Testis (tissue), 3 donors: ENCODE data around the gene PLIN1. TPM values are rescaled to one million over a fixed set of nuclear protein-coding genes. Genes with fewer than 3 reads are reported as not detected.

Source experiments
- DNase-seq: peaks from one replicate; pipeline ENCODE4 v3.0.0-alpha.2; 2019
- H3K27ac ChIP-seq, 2 donors: fragments of 200-600 bp; sonication (generic); one replicate each; pipeline ENCODE4 v1.5.1; 2019
- H3K27me3 ChIP-seq: fragments of 200-600 bp; sonication (generic); one replicate; pipeline ENCODE4 v1.5.1; 2019
- H3K36me3 ChIP-seq: fragments of 200-600 bp; sonication (generic); one replicate; pipeline ENCODE4 v1.5.1; 2017; ENCODE audit warnings: low read depth; ENCODE audit errors: missing control alignments
- H3K4me1 ChIP-seq: fragments of 200-600 bp; sonication (generic); one replicate; pipeline ENCODE4 v1.5.1; 2019
- H3K4me3 ChIP-seq, 2 donors: fragments of 200-600 bp; sonication (generic); one replicate each; pipeline ENCODE4 v1.5.1; 2017 to 2019
- H3K9me3 ChIP-seq: fragments of 200-600 bp; sonication (generic); one replicate; pipeline ENCODE4 v1.5.1; 2017
- POLR2A ChIP-seq: fragments of 450-650 bp; IDR thresholded peaks from one replicate; pipeline ENCODE4 v1.6.1; 2017; ENCODE audit warnings: antibody characterized with exemption, mild to moderate bottlenecking, moderate library complexity
- WGBS, 2 donors: methylation state at CpG; one replicate each; pipeline ENCODE4 v1.1.5; 2018; 5-methylcytosine and 5-hydroxymethylcytosine counted together
- intact Hi-C: fragments of 100-400 bp; cut with DNase I; formaldehyde crosslinking; loops from one replicate; pipeline ENCODE4 v1.15.1; 2023; ENCODE audit warnings: low total_unique reads
- polyA plus RNA-seq: library from polyadenylated mRNA; stranded (reverse); fragments of 350-450 nt; fragmentation: Illumina TruSeq; extraction: RNeasy Lipid Tissue Mini Kit (QIAGEN cat#74804); gene quantifications from one replicate; pipeline ENCODE4 v1.2.3, GENCODE V29; 2014; ENCODE audit warnings: low read depth, low replicate concordance; ENCODE audit not compliant: insufficient read depth
- total RNA-seq, 2 donors: library from RNA; depleted of rRNA; stranded (reverse); fragments of >200 nt; gene quantifications; one replicate each; pipeline ENCODE4 v1.2.3, GENCODE V29; 2016
- TF ChIP-seq, protein P1 (sequence below), 3 experiments: fragments of 450-650 bp in 2 of 3; fragments of 200-600 bp in 1 of 3; sonication (generic) in 1 of 3; IDR thresholded peaks; one replicate each; pipeline ENCODE4 v1.5.1; 2016 to 2019; ENCODE audit warnings: antibody characterized with exemption in 3 of 3, mild to moderate bottlenecking in 2 of 3, moderate library complexity in 1 of 3

PLIN1 gene
- total and polyA plus RNA-seq, 3 donors from 2014 or later = 9.1 to 18.5 (median 13.5) TPM

DNA sequence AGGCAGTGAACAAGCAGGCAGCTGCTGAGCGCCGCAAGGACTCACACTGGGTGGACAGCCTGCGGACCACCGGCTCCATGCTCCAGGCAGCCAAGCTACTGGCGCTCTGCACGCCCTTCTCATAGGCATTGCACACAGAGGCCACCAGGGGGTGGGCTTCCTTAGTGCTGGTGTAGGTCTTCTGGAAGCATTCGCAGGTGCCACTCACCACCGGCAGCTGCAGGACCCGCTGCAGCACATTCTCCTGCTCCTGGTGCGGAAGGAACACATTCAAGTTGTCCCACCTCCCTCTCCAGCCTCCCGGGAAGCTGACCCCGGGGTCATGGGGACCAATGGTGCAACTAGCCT is 6.0 kb downstream of the PLIN1 start:
- no peaks in the 10 kb centered on the region for H3K36me3 ChIP-seq
- no peak overlapping the region for H3K4me3 ChIP-seq
- TF ChIP-seq POLR2A = no peak
- TF ChIP-seq, protein P1, sequence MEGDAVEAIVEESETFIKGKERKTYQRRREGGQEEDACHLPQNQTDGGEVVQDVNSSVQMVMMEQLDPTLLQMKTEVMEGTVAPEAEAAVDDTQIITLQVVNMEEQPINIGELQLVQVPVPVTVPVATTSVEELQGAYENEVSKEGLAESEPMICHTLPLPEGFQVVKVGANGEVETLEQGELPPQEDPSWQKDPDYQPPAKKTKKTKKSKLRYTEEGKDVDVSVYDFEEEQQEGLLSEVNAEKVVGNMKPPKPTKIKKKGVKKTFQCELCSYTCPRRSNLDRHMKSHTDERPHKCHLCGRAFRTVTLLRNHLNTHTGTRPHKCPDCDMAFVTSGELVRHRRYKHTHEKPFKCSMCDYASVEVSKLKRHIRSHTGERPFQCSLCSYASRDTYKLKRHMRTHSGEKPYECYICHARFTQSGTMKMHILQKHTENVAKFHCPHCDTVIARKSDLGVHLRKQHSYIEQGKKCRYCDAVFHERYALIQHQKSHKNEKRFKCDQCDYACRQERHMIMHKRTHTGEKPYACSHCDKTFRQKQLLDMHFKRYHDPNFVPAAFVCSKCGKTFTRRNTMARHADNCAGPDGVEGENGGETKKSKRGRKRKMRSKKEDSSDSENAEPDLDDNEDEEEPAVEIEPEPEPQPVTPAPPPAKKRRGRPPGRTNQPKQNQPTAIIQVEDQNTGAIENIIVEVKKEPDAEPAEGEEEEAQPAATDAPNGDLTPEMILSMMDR (IDR thresholded peaks at IDR 0.05) = peak in 1 of 3 experiments; percentile 11
- H3K4me1 ChIP-seq = no peaks in the 10 kb centered on the region
- no peaks in the 10 kb centered on the region for H3K9me3 ChIP-seq
- no peaks in the 10 kb centered on the region for H3K27me3 ChIP-seq
- WGBS, 2 donors = 77 to 84% methylated on average over 9 to 12 of the region's 12 CpGs
- no peak overlapping the region for H3K27ac ChIP-seq
- intact Hi-C loops = no loop called here
- no peak for DNase-seq

- intact Hi-C loops = no loop called here
- peak; percentile 52 for DNase-seq
These were observed 6.7 kb downstream of the PLIN1 start for GRCh38 chr15:89672221-89673164.

GRCh38 chr15:89671687-89672086 is 7.5 kb downstream of the PLIN1 start:
- TF ChIP-seq, protein P1 (IDR thresholded peaks at IDR 0.05) = no peak
- no peak for TF ChIP-seq POLR2A
- H3K9me3 ChIP-seq = no peaks in the 10 kb centered on the region
- H3K36me3 ChIP-seq = no peaks in the 10 kb centered on the region
- 66 to 68% methylated on average over 4 of the region's 4 CpGs for WGBS, 2 donors
- no peaks in the 10 kb centered on the region for H3K27me3 ChIP-seq
- no peak overlapping the region for H3K4me3 ChIP-seq
- intact Hi-C loops = no loop called here
- H3K4me1 ChIP-seq = no peaks in the 10 kb centered on the region
- H3K27ac ChIP-seq = no peak overlapping the region
- no peak for DNase-seq

More at GRCh38 chr15:89672221-89673164, 6.7 kb downstream of the PLIN1 start:
- Histone ChIP-seq H3K4me3 (no peak overlapping the region), H3K4me1 (no peaks in the 10 kb centered on the region), H3K36me3 (no peaks in the 10 kb centered on the region), H3K9me3 (no peaks in the 10 kb centered on the region), H3K27me3 (no peaks in the 10 kb centered on the region), H3K27ac (no peak overlapping the region)
- 82 to 89% methylated on average over 7 to 12 of the region's 12 CpGs for WGBS, 2 donors
- no peak for TF ChIP-seq POLR2A
- TF ChIP-seq, protein P1 (IDR thresholded peaks at IDR 0.05) = no peak

GRCh38 chr15:89670971-89671560 is 8.1 kb downstream of the PLIN1 start:
- Histone ChIP-seq H3K27me3 (no peaks in the 10 kb centered on the region), H3K27ac (no peak overlapping the region), H3K4me3 (no peak overlapping the region), H3K36me3 (no peaks in the 10 kb centered on the region), H3K9me3 (no peaks in the 10 kb centered on the region), H3K4me1 (no peaks in the 10 kb centered on the region)
- WGBS, 2 donors = 85 to 93% methylated on average over 7 to 12 of the region's 12 CpGs
- intact Hi-C loops = no loop called here
- no peak for DNase-seq
- TF ChIP-seq, protein P1 (IDR thresholded peaks at IDR 0.05) = no peak
- TF ChIP-seq POLR2A = no peak
